Measurements from ENCODE around the gene SCNN1G. TPM values are rescaled to one million over a fixed set of nuclear protein-coding genes. Genes with fewer than 3 reads are reported as not detected.

Gene SCNN1G
- total and polyA plus RNA-seq, 2 of the 13 experiments (the other 11 are each of a cell fraction or from before 2014, with no cell fraction given), result not detected

- TF ChIP-seq ZNF576 (CRISPR knock-in tag; IDR thresholded peaks at IDR 0.05), result no peak
- TF ChIP-seq ZNF816 (CRISPR knock-in tag; IDR thresholded peaks at IDR 0.05; ENCODE audit: borderline replicate concordance), result no peak
- peak; percentile 38; the same call in 1 of the 2 replicates for TF ChIP-seq SOX5 (CRISPR knock-in tag; IDR thresholded peaks at IDR 0.05; ENCODE audit: borderline replicate concordance)
- peak; percentile 91 for TF ChIP-seq TEAD3 (CRISPR knock-in tag; optimal IDR thresholded peaks at IDR 0.05; ENCODE audit: borderline replicate concordance)
- 0 out of 2 replicates have a peak, but pooled peaks have one; percentile 58 for TF ChIP-seq KLF11 (CRISPR knock-in tag; IDR thresholded peaks at IDR 0.05)
- peak; percentile 55; the same call in 1 of the 2 replicates for TF ChIP-seq TFDP1 (CRISPR knock-in tag; IDR thresholded peaks at IDR 0.05; ENCODE audit: borderline replicate concordance)
- no peak for TF ChIP-seq TCF7L2 (IDR thresholded peaks at IDR 0.05; ENCODE audit: low read depth, low read length)
- no peak for TF ChIP-seq KDM4B (CRISPR knock-in tag; IDR thresholded peaks at IDR 0.05)
- TF ChIP-seq ZHX1 (CRISPR knock-in tag; IDR thresholded peaks at IDR 0.05; ENCODE audit: low read depth), result no peak
- no peak for TF ChIP-seq RARG (CRISPR knock-in tag; IDR thresholded peaks at IDR 0.05; ENCODE audit: low read depth)
- TF ChIP-seq HNRNPUL1 (IDR thresholded peaks at IDR 0.05; ENCODE audit: low read depth, low read length), result no peak
- TF ChIP-seq NRL (CRISPR knock-in tag; IDR thresholded peaks at IDR 0.05; ENCODE audit: borderline replicate concordance), result no peak; the same call in 1 of the 2 replicates
- no peak for TF ChIP-seq ZNF607 (CRISPR knock-in tag; IDR thresholded peaks at IDR 0.05; ENCODE audit: borderline replicate concordance)
- peak; percentile 78; the same call in 1 of the 2 replicates for TF ChIP-seq CCDC6 (CRISPR knock-in tag; IDR thresholded peaks at IDR 0.05)
- TF ChIP-seq ZNF883 (CRISPR knock-in tag; IDR thresholded peaks at IDR 0.05; ENCODE audit: not compliant biosample characterization), result peak; percentile 77
- no peak for TF ChIP-seq ZNF841 (CRISPR knock-in tag; IDR thresholded peaks at IDR 0.05; ENCODE audit: borderline replicate concordance)
- TF ChIP-seq, protein P1, sequence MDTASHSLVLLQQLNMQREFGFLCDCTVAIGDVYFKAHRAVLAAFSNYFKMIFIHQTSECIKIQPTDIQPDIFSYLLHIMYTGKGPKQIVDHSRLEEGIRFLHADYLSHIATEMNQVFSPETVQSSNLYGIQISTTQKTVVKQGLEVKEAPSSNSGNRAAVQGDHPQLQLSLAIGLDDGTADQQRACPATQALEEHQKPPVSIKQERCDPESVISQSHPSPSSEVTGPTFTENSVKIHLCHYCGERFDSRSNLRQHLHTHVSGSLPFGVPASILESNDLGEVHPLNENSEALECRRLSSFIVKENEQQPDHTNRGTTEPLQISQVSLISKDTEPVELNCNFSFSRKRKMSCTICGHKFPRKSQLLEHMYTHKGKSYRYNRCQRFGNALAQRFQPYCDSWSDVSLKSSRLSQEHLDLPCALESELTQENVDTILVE (CRISPR knock-in tag; IDR thresholded peaks at IDR 0.05), result no peak; the same call in 1 of the 2 replicates
- TF ChIP-seq ZIK1 (CRISPR knock-in tag; IDR thresholded peaks at IDR 0.05; ENCODE audit: borderline replicate concordance, low read depth), result peak; percentile 88; the same call in 1 of the 2 replicates
- no peak for TF ChIP-seq AGO2 (optimal IDR thresholded peaks at IDR 0.05; ENCODE audit: low read depth, low read length)
- peak; percentile 23; the same call in 1 of the 2 replicates for TF ChIP-seq TFE3 (CRISPR knock-in tag; IDR thresholded peaks at IDR 0.05)
- TF ChIP-seq ZFP37 (CRISPR knock-in tag; IDR thresholded peaks at IDR 0.05; ENCODE audit: borderline replicate concordance), result no peak
- TF ChIP-seq ZBTB34 (CRISPR knock-in tag; IDR thresholded peaks at IDR 0.05), result no peak
Measured at GRCh38 chr16:23182206-23182678, 303 bp upstream of the SCNN1G start (continued).

All from HepG2 (cell line).